HepG2 (cell line): Measurements from ENCODE around the gene PROM2. TPM values are rescaled to one million over a fixed set of nuclear protein-coding genes. Genes with fewer than 3 reads are reported as not detected.

Experiments
- ATAC-seq: fragments of 200-7000 bp; cut with Tn5 transposase; 3 replicates; pipeline ENCODE4 v1.9.1; 2020; ENCODE audit warnings: mild to moderate bottlenecking, moderate library complexity
- BruUV-seq: library from RNA; stranded (reverse); fragments of 400-500 nt; replicated peaks from 2 replicates; lab custom pipeline; 2021; lab: Mats Ljungman, UMichigan
- CTCF ChIA-PET: fragments of 300-600 bp; formaldehyde crosslinking; extraction: SDS; loops from one replicate; lab custom pipeline; 2021; ENCODE audit warnings: low total read pairs, inconsistent platforms, low intra/inter-chr PET ratio; lab: Yijun Ruan, JAX
- POLR2A ChIA-PET: fragments of 350-600 bp; sonication (Branson Sonifier 250); formaldehyde crosslinking; loops from one replicate; lab custom pipeline; 2020; ENCODE audit warnings: antibody characterized with exemption, inconsistent platforms; lab: Yijun Ruan, JAX
- DNase-seq: peaks from one replicate; pipeline ENCODE4 v3.0.0-alpha.2; 2015; ENCODE audit warnings: low spot score
- FAIRE-seq: peaks from 3 replicates; lab custom pipeline; 2011; peaks lifted over from hg19 to GRCh38; lab: Jason Lieb, UNC
- H2AFZ ChIP-seq: one replicate; pipeline ENCODE4 v1.6.1; 2011; ENCODE audit warnings: low read length, inconsistent platforms
- H3K27ac ChIP-seq: fragments of 300-600 bp; 3 replicates; pipeline ENCODE4 v1.8.0; 2011; ENCODE audit warnings: mixed run types, mild to moderate bottlenecking, mixed read lengths, low read length, inconsistent platforms; ENCODE audit not compliant: insufficient read depth; ENCODE audit errors: extremely low read length
- H3K27me3 ChIP-seq, 2 experiments: fragments of 200-600 bp in 1 of 2; 2 replicates in 1 of 2; 3 replicates in 1 of 2; pipeline versions ENCODE4 v1.6.0 to v1.8.0; 2011; ENCODE audit warnings: low read length in 2 of 2, mild to moderate bottlenecking in 2 of 2, moderate library complexity in 2 of 2, inconsistent platforms in 1 of 2; ENCODE audit not compliant: insufficient read depth in 2 of 2, control insufficient read depth in 1 of 2
- H3K36me3 ChIP-seq, 2 experiments: fragments of 200-600 bp in 1 of 2; replicated peaks in 1 of 2; 2 replicates in 1 of 2; 3 replicates in 1 of 2; pipeline versions ENCODE4 v1.5.1 to v1.8.0; 2011; ENCODE audit warnings: low read length in 2 of 2, inconsistent platforms in 1 of 2; ENCODE audit not compliant: insufficient read depth in 2 of 2, control insufficient read depth in 1 of 2
- H3K4me1 ChIP-seq: 2 replicates; pipeline ENCODE4 v1.5.1; 2012; ENCODE audit warnings: low read length, inconsistent platforms; ENCODE audit not compliant: insufficient read depth
- H3K4me2 ChIP-seq: 2 replicates; pipeline ENCODE4 v1.6.0; 2011; ENCODE audit warnings: low read depth, low read length, inconsistent platforms
- H3K4me3 ChIP-seq, 3 experiments: fragments of 200-600 bp in 1 of 3; sonication (generic), shearing (Covaris generic) in 1 of 3; replicated peaks in 1 of 3; 2 replicates each; pipeline ENCODE4 v1.5.1; 2011 to 2016; ENCODE audit warnings: low read length in 3 of 3, inconsistent platforms in 2 of 3, low read depth in 2 of 3, mild to moderate bottlenecking in 2 of 3, control low read depth in 1 of 3, mixed read lengths in 1 of 3; ENCODE audit not compliant: insufficient read depth in 1 of 3
- H3K79me2 ChIP-seq: one replicate; pipeline ENCODE4 v1.6.1; 2011; ENCODE audit warnings: low read length, inconsistent platforms; ENCODE audit not compliant: insufficient read depth
- H3K9ac ChIP-seq: 2 replicates; pipeline ENCODE4 v1.6.0; 2011; ENCODE audit warnings: mild to moderate bottlenecking, low read depth, low read length, inconsistent platforms; ENCODE audit not compliant: insufficient read depth
- H3K9me3 ChIP-seq: 2 replicates; pipeline ENCODE4 v1.5.1; 2012; ENCODE audit warnings: mild to moderate bottlenecking, low read length
- H4K20me1 ChIP-seq: 2 replicates; pipeline ENCODE4 v1.6.0; 2011; ENCODE audit warnings: inconsistent platforms, mild to moderate bottlenecking, low read length, moderate library complexity; ENCODE audit not compliant: insufficient read depth
- ARHGAP35 ChIP-seq: sonication (generic); formaldehyde crosslinking; IDR thresholded peaks from 2 replicates; pipeline ENCODE4 v1.9.0; 2022; ENCODE audit warnings: mild to moderate bottlenecking, inconsistent platforms, moderate library complexity, missing genetic modification reagents, borderline replicate concordance
- ATF6 ChIP-seq: sonication (generic); formaldehyde crosslinking; conservative IDR thresholded peaks from 2 replicates; pipeline ENCODE4 v1.4.0; 2020; ENCODE audit warnings: missing genetic modification reagents
- CERS6 ChIP-seq: sonication (generic); formaldehyde crosslinking; IDR thresholded peaks from 2 replicates; pipeline ENCODE4 v1.5.0; 2020; ENCODE audit warnings: missing genetic modification reagents
- HES4 ChIP-seq: sonication (generic); formaldehyde crosslinking; IDR thresholded peaks from 2 replicates; pipeline ENCODE4 v1.9.0; 2021; ENCODE audit warnings: mild to moderate bottlenecking, missing genetic modification reagents, borderline replicate concordance
- HMGXB4 ChIP-seq, 2 experiments: sonication (generic) in 1 of 2; formaldehyde crosslinking in 1 of 2; IDR thresholded peaks; 2 replicates each; pipeline versions ENCODE4 v1.4.0 to v1.6.1; 2018 to 2020; ENCODE audit warnings: missing genetic modification reagents in 2 of 2, borderline replicate concordance in 1 of 2, low read depth in 1 of 2, mild to moderate bottlenecking in 1 of 2, missing biosample characterization in 1 of 2
- POLR2A ChIP-seq, 2 experiments: IDR thresholded peaks; 2 replicates each; pipeline ENCODE4 v1.6.1; 2011; ENCODE audit warnings: low read depth in 2 of 2, low read length in 2 of 2, mild to moderate bottlenecking in 1 of 2, moderate library complexity in 1 of 2; ENCODE audit not compliant: insufficient read depth in 1 of 2
- POLR2AphosphoS5 ChIP-seq: IDR thresholded peaks from 2 replicates; pipeline ENCODE4 v1.6.1; 2012; ENCODE audit warnings: low read depth, low read length
- RBM39 ChIP-seq: fragments of 200-400 bp; formaldehyde crosslinking; IDR thresholded peaks from one replicate; pipeline ENCODE4 v1.6.1; 2018; ENCODE audit warnings: antibody characterized with exemption, mild to moderate bottlenecking, low read depth, low read length; ENCODE audit not compliant: poor library complexity, severe bottlenecking
- SP2 ChIP-seq: sonication (generic); formaldehyde crosslinking; IDR thresholded peaks from 2 replicates; pipeline ENCODE4 v1.5.1; 2020; ENCODE audit warnings: mild to moderate bottlenecking, missing genetic modification reagents
- SPEN ChIP-seq: sonication (generic); formaldehyde crosslinking; IDR thresholded peaks from 2 replicates; pipeline ENCODE4 v1.5.1; 2020; ENCODE audit warnings: low read depth, mild to moderate bottlenecking, missing genetic modification reagents
- SRY ChIP-seq: sonication (generic); formaldehyde crosslinking; IDR thresholded peaks from 2 replicates; pipeline ENCODE4 v1.8.0; 2022; ENCODE audit warnings: mild to moderate bottlenecking, missing genetic modification reagents
- TBX2 ChIP-seq: sonication (generic); formaldehyde crosslinking; IDR thresholded peaks from 2 replicates; pipeline ENCODE4 v1.5.0; 2020; ENCODE audit warnings: missing genetic modification reagents, mild to moderate bottlenecking, borderline replicate concordance
- TEAD2 ChIP-seq: sonication (generic); formaldehyde crosslinking; IDR thresholded peaks from 2 replicates; pipeline ENCODE4 v1.9.0; 2021; ENCODE audit warnings: missing genetic modification reagents
- THRA ChIP-seq: sonication (generic); formaldehyde crosslinking; IDR thresholded peaks from 2 replicates; pipeline ENCODE4 v1.4.0; 2020; ENCODE audit warnings: missing genetic modification reagents, borderline replicate concordance
- ZMYM2 ChIP-seq: sonication (generic); formaldehyde crosslinking; IDR thresholded peaks from 2 replicates; pipeline ENCODE4 v1.8.0; 2022; ENCODE audit warnings: mild to moderate bottlenecking, missing genetic modification reagents
- ZNF572 ChIP-seq: sonication (generic); formaldehyde crosslinking; IDR thresholded peaks from 2 replicates; pipeline ENCODE4 v1.5.1; 2020; ENCODE audit warnings: mild to moderate bottlenecking, missing genetic modification reagents
- ZNF746 ChIP-seq: sonication (generic); formaldehyde crosslinking; IDR thresholded peaks from 2 replicates; pipeline ENCODE4 v1.8.0; 2022; ENCODE audit warnings: mild to moderate bottlenecking, missing genetic modification reagents
- WGBS: methylation state at CpG from one replicate; pipeline ENCODE4 v1.1.6; 2017; ENCODE audit warnings: low lambda C conversion rate; 5-methylcytosine and 5-hydroxymethylcytosine counted together
- in situ Hi-C: cut with HindIII; loops from 2 replicates; pipeline ENCODE4 v1.10.0; 2017; ENCODE audit warnings: low pct_unique_long_range_greater_than_20kb; ENCODE audit not compliant: extremely low pct_ligation_motif_present
- intact Hi-C: fragments of 100-400 bp; cut with micrococcal nuclease; formaldehyde crosslinking; loops from one replicate; pipeline ENCODE4 v1.10.0; 2022; ENCODE audit not compliant: unreplicated experiment
- polyA plus RNA-seq, 8 experiments: library from polyadenylated mRNA; depleted of rRNA in 3 of 8; stranded (reverse) in 7 of 8; unstranded in 1 of 8; fragments of >200 nt; fragmentation: Illumina TruSeq in 4 of 8; extraction: Trizol in 4 of 8; gene quantifications; 2 replicates each; pipeline versions ENCODE4 v1.2.1 to v1.2.3, GENCODE V29; 2011 to 2016; ENCODE audit warnings: low read depth in 4 of 8, missing spikeins in 1 of 8, mixed read lengths in 1 of 8; ENCODE audit not compliant: insufficient read depth in 1 of 8
- total RNA-seq, 5 experiments: library from RNA; depleted of rRNA; stranded (reverse); fragments of >200 nt; fragmentation: Illumina TruSeq; extraction: Trizol; gene quantifications; 2 replicates each; pipeline ENCODE4 v1.2.3, GENCODE V29; 2016; ENCODE audit warnings: low read depth in 1 of 5

The PROM2 gene
- total and polyA plus RNA-seq, 2 of the 13 experiments (the other 11 are each of a cell fraction or from before 2014, with no cell fraction given), result not detected

GRCh38 chr2:95305380-95306061, 31.3 kb downstream of the PROM2 start (continued):
- TF ChIP-seq CERS6 (no peak), SRY (no peak), ZNF746 (CRISPR knock-in tag) (no peak), RBM39 (no peak), TBX2 (CRISPR knock-in tag) (no peak), ATF6 (CRISPR knock-in tag) (no peak), SPEN (CRISPR knock-in tag) (peak; percentile 18; the same call in 1 of the 2 replicates)

GRCh38 chr2:95306336-95306895, 32.2 kb downstream of the PROM2 start:
- H3K27me3 ChIP-seq, result peaks cover 0 to 32% of the 10 kb centered on the region in 2 experiments; a peak in 3 of 5 replicates
- no peak overlapping the region for H3K27ac ChIP-seq
- no peak for DNase-seq
- intact Hi-C loops (no loop called here), in situ Hi-C loops (no loop called here)
- no peak overlapping the region for H2AFZ ChIP-seq
- H4K20me1 ChIP-seq, result no peaks in the 10 kb centered on the region
- no peaks in the 10 kb centered on the region for H3K36me3 ChIP-seq
- WGBS, result 79% methylated on average over 8 of the region's 10 CpGs
- no TSS peak for BruUV-seq
- no peak for ATAC-seq
- TF ChIP-seq TEAD2 (CRISPR knock-in tag), result no peak
- TF ChIP-seq ARHGAP35, result no peak
- no peak for TF ChIP-seq POLR2AphosphoS5
- no peak for TF ChIP-seq POLR2A (IDR thresholded peaks at IDR 0.05; ENCODE audit: insufficient read depth in 1 of 2, low read depth in 2 of 2, low read length in 2 of 2)
- TF ChIP-seq ZMYM2 (CRISPR knock-in tag), result no peak
- no peak for TF ChIP-seq THRA (CRISPR knock-in tag)
- no peak for TF ChIP-seq HES4 (CRISPR knock-in tag)
- no peak for TF ChIP-seq ZNF572 (CRISPR knock-in tag)
- no peak for TF ChIP-seq SP2
- no peak for TF ChIP-seq HMGXB4 (CRISPR knock-in tag; IDR thresholded peaks at IDR 0.05; ENCODE audit: borderline replicate concordance in 1 of 2, low read depth in 1 of 2)
- H3K9me3 ChIP-seq, result no peaks in the 10 kb centered on the region
- POLR2A ChIA-PET, result no interaction called here
- H3K4me3 ChIP-seq, result no peak overlapping the region
- no peaks in the 10 kb centered on the region for H3K79me2 ChIP-seq
- no peak overlapping the region for H3K4me2 ChIP-seq
- no peak overlapping the region for H3K9ac ChIP-seq
- H3K4me1 ChIP-seq, result peaks cover 19% of the 10 kb centered on the region
- CTCF ChIA-PET, result no interaction called here
- no peak for FAIRE-seq
